G401 (cell line): ENCODE measurements around the gene MFSD2B. TPM values are rescaled to one million over a fixed set of nuclear protein-coding genes. Genes with fewer than 3 reads are reported as not detected.
"Not testable (repeated sequence)": the region's sequence is repeated elsewhere in the genome, so short reads cannot be mapped to it uniquely, and the experiment has no call there.

Experiments used
- DNase-seq: peaks from one replicate; pipeline ENCODE4 v3.0.0-alpha.2; 2015; ENCODE audit warnings: low spot score
- in situ Hi-C: cut with HindIII; loops from 2 replicates; pipeline ENCODE4 v1.10.0; 2016; ENCODE audit warnings: low sequenced_read_pairs, mixed read lengths
- total RNA-seq: library from RNA; depleted of rRNA; stranded (reverse); fragments of >200 nt; shearing (Covaris generic); gene quantifications from 2 replicates; pipeline ENCODE4 v1.2.3, GENCODE V29; 2014; rRNA removed

The MFSD2B gene, protein sequence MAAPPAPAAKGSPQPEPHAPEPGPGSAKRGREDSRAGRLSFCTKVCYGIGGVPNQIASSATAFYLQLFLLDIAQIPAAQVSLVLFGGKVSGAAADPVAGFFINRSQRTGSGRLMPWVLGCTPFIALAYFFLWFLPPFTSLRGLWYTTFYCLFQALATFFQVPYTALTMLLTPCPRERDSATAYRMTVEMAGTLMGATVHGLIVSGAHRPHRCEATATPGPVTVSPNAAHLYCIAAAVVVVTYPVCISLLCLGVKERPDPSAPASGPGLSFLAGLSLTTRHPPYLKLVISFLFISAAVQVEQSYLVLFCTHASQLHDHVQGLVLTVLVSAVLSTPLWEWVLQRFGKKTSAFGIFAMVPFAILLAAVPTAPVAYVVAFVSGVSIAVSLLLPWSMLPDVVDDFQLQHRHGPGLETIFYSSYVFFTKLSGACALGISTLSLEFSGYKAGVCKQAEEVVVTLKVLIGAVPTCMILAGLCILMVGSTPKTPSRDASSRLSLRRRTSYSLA
- 0.14 TPM in 1 of 2 replicates, not detected in the other for total RNA-seq

DNA sequence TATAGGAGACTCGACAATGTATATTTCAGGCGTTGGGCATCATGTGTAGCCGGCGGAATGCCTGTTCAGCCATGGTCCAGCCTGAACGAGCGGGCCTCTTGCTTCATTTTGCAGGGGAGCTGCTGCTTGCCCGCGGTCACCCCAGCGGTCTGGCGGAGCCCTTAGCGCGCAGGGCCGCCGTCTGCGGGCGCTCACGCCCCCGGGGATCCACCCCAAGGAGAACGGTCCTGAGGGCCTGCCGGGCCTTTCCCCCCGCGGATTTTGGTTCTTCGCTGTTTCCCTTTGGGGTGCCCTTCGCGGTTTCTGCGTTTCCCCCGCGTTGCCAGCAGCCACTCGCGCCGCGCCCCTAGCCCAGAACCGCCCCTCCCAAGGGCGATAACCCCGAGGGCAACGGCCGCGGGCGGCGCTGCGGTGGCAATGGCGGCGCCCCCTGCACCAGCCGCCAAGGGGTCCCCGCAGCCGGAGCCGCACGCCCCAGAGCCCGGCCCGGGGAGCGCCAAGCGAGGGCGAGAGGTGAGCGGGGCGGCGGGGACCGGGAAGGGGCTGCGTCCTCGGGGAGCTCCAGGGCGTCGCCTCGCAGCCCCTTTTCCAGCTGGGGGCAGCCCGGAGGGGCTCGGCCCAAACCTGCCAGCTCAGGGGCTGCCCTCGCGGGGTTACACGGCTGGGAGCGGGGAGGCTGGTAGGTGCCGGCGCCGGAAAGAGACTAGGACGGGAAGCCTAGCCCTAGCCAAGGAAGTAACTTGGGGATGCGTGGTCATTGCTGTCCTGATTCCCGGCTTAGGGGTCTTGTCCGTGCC lies at the start of gene MFSD2B:
TSS of gene MFSD2B (plus strand) at position 406 of the 797 bp plus-strand sequence. CDS start at position 418, 12 bp downstream.
- DNase-seq: no peak
- in situ Hi-C loops: no loop called here

DNA sequence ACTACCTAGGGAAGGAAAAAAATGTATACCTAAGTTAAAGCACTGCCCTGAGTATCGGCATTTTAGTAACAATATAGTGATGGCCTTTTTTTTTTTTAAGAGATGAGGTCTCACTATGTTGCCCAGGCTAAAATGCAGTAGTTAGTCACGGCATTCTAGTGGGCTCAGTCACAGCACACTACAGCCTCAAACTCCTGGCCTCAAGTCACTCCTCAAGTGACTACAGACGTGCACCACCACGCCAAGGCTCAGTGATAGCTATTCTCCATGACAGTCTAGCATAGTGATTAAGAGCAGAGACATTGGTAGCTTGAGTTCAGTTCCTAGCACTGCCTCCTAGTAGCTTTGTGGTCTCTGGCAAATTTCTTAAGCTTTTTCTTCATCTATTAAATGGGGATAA lies 42.0 kb upstream of the MFSD2B start:
- in situ Hi-C loops: no loop called here
- DNase-seq: no peak

DNA sequence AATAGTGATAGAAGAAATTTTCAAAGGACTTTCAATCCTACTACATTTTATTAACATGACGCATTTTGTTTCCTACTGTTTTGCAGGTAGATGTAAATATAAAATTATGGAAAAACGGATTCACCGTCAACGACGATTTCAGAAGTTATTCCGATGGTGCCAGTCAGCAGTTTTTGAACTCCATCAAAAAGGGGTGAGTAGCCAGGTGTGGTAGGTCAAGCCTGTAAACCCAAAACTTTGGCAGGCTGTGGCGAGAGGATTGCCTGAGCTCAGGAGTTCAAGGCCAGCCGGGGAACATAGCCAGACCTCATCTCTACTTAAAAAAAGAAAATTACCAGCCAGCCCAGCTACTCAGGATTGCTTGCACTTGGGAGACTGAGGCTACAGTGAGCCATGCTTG lies 33.0 kb upstream of the MFSD2B start:
- no peak for DNase-seq
- in situ Hi-C loops: no loop called here

DNA sequence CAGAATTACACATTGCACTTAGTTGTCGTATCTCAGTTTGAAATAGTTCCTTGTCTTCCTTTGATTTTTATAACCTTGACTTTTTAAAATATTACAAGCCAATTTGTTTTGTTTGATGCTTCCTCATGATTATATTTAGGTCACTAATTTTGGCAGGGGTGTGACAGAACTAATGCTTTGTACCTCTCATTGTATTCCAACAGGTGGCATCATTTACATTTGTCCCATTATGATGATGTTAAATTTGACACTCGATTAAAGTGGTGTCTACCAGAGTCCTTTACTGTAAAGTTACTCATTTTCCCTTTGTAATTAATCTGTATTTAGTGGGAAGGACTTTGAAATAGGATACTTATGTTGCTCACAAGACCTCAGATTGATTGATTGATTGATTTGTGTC lies 21.5 kb upstream of the MFSD2B start:
- DNase-seq: no peak
- in situ Hi-C loops: no loop called here

DNA sequence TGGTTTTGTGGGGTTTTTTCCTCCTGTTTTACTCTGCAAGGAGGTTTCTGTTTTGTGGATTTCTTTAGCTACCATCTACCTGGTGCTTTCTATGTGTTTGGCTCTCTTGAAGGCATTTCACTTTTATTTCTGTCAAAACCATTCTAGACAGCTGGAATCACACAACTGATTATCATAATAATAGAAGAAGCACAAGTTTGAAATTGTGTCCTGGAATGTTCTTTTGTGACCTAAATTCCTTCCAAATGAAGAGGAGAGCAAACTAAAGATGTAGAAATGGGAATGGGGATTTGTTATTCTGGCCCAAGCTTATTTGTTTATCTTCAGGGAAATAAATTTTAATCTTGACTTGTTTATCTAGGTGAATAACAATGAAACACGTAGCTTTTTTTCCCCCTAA lies 17.0 kb upstream of the MFSD2B start:
- peak; percentile 6 for DNase-seq
- in situ Hi-C loops: no loop called here

DNA sequence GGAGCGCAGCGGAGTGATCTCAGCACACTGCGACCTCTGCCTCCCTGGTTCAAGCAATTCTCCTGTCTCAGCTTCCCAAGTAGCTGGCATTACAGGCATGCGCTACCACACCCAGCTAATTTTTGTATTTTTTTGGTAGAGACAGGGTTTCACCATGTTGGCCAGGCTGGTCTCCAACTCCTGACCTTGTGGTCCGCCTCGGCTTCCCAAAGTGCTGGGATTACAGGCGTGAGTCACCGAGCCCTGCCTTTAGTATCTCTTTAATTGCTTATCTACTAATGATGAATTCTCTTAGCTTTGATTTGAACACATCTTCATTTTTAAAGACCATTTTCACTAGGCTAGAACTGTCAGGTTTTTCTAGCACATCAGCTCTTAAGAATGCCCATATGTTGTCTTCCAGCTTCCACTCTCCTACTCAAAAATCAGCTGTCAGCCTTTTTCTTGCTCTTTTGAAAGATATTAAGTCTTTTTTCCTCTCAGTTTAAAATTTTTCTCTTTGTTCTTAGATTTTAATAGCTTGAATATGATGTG lies 16.1 kb upstream of the MFSD2B start:
- in situ Hi-C loops: no loop called here
- no peak for DNase-seq

DNA sequence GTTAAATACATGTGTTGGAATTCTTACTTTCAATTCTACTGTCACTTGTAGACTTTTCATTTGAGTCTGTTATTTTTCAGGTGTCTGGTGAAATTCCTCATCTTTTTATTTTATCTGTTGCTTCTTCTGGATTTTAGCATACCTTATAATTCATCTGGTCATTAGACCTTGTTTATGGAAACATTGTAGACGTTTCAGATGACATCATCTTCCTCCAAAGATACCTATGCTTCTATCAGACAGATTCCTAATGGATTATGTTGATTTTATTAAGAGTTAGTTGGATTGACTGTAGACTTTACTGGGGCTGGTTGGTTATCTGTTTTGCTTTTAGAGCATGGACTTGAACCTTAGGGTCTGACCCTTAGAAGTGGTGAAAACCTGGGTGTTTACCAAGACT lies 15.3 kb upstream of the MFSD2B start:
- in situ Hi-C loops: no loop called here
- DNase-seq: no peak

DNA sequence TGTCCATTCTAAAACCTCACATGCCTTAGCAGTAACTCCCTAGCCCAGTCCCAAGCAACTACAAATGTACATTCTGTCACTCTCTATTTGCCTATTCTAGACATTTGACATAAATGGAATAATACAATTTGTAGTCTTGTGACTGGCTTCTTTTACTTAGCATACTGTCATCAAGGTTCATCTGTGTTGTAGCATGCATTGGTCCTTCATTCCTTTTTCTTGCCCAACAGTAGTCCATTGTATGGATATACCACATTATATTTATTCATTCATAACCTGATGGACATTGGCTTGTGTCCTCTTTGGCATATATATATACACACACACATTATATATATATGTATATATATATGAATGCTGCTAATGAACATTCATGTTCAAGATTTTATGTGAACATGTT lies 2.2 kb upstream of the MFSD2B start:
- in situ Hi-C loops: no loop called here

DNA sequence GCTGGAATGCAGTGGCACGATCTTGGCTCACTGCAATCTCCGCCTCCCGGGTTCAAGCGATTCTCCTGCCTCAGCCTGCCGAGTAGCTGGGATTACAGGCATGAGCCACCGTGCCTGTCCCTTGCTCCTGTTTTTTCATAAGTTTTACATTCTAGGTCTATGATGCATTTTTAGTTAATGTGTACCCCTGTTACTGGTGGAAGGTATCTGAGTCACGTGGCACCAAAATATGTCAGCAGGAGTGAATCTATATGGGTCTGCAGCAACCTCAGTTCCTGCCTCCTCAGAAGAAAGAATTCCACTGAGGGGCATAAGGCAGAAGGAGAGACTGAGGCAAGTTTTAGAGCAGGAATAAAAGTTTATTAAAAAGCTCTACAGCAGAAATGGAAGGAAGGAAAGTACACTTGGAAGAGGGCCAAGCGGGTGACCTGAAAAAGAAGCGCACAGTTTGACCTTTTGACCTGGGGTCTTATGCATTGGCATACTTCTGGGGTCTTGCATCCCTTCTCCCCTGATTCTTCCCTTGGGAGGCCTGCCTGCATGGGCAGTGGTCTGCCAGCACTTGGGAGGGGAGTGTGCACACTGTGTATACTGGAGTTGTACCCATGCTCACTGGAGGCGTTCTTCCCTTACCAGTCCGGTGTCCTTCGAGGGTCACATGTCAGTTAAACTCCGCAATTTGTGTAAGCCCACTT lies 1.1 kb upstream of the MFSD2B start:
- DNase-seq: no peak
- in situ Hi-C loops: no loop called here

More for the DNA sequence above, 2.2 kb upstream of the MFSD2B start:
- DNase-seq: no peak

DNA sequence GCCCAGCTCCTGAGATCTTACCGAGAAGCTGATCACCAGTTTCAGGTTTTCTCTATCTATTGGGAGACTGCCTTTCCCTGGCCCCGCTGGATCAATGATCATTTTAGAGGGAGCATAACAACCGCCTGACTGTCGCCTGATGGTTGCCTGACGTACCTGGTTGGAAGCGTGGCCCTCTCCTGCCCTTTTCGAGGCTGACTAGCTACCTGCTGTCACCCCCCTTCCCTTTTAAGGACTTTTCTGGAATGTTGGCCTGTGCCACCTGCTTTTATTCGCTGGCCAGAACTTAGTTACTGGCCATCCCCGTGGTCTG lies 562 bp upstream of the MFSD2B start:
- in situ Hi-C loops: no loop called here
- DNase-seq: no peak

DNA sequence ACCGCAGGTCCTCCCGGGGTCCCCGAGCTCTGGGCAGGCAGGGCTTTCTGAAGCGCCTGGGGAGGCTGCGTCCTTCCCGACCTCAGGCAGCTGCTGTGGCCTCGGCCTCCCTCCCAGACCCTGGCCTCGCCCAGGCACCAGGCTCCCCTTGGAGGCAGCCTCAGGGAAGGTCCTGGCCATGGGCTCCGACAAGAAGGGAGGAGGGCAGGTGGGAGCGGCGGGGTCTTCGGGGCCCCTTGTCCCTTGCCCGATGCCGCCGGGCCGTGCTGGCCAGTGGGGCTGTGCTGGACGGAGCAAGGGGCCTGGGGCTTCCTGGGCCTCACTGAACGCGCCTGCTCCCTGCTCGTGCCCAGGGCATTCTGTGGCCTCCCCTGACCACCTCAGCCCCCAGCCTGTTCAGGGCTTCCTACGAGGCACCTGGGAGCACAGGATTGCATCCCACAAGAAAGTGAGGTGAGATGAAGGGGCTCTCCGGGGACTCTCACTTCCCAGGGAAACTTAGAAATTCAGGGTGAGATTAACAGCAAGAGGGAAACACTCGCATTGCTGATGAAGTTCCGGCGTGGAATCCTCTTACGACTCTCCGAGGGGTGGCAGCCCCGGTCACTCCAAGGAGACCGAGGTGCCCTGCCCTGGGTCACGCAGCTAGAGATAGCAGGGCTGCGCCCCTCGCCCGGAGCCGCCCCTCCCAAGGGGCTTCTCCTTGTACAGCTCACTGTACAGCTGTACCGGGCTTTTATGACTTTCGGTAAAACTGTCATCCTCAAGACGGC lies 778 bp downstream of the MFSD2B start:
- in situ Hi-C loops: no loop called here
- no peak for DNase-seq

DNA sequence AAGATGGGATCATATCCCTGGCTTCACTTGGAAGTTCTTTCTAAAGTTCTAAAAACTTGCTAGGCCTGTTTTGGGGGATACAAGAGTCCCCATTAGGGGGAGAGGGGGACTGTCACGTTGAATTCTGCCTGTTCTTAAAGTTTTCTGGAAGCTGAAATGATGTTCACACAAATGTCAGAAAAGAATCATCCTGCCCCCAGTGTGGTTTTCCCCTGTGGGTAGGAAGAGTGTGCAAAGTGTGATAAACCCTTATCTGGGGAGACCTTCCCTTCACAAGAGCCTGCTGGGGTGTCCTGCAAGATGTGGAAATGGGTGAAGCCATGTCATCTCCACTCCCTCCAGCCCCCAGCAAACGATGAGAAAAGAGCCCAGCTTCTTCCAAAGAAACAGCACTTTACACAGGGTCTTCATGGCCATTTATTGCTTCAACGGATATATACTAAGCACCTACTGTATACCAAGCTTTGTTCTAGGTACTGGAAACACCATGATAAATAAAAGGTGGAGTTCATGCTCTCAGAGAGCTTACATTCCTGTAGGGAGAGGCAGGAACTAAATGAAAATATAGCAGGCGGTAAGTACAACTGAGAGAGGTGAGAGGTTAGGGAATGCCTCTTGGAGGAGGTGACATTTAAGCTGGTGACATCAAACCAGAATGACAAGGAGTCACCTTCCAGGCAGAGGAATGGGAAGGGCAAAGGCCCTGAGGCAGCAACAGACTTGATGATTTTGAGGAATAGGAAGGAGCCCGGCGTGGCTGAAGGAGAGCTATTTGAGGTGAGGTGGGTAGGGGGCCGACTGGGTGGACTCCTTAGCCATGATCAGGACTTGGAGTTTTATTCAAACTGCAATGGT lies 1.6 kb downstream of the MFSD2B start:
- in situ Hi-C loops: no loop called here
- no peak for DNase-seq

DNA sequence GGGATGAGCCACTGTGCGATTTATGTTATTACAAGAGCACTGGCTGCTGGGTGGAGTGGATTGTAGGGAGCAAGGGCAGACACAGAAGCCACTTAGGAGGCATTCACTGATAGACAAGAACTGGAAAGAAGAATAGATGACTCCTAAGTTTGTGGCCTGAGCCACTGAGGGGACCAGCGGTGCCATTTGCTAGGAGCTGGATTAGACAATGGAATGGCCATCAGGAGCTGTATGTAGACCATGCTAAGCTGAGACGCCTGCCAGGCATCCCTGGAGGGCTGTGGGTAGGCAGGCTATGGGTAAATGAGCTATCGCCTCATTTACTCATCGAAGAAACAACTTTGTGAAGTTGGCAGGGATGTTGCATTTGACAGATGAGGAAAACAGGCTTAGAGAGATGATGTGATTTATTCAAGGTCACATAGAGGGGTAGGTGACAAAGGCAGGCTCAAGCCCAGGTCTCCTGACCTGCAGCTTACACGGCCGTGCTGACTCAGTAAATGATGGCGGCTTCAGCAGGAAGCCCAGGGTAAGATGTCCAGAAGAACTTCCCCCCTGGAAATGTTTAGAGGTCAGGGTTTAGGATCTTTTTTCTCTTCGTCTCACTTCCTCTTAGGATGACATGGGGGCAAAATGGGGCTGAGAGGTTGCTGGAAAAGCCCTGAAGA lies 2.8 kb downstream of the MFSD2B start:
- in situ Hi-C loops: no loop called here
- no peak for DNase-seq

DNA sequence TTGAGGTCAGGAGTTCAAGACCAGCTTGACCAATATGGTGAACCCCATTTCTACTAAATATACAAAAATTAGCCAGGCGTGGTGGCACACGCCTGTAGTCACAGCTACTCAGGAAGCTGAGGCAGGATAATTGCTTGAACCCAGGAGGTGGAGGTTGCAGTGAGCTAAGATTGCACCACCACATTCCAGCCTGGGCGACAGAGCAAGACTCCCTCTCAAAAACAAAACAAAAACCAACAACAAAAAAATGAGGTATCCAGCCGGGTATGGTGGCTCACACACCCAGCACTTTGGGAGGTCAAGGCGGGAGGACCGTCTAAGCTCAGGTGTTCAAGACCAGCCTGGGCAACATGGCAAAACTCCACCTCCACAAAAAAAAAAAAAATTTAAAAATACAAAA lies 5.0 kb downstream of the MFSD2B start:
- DNase-seq, in situ Hi-C loops: not testable (repeated sequence)

DNA sequence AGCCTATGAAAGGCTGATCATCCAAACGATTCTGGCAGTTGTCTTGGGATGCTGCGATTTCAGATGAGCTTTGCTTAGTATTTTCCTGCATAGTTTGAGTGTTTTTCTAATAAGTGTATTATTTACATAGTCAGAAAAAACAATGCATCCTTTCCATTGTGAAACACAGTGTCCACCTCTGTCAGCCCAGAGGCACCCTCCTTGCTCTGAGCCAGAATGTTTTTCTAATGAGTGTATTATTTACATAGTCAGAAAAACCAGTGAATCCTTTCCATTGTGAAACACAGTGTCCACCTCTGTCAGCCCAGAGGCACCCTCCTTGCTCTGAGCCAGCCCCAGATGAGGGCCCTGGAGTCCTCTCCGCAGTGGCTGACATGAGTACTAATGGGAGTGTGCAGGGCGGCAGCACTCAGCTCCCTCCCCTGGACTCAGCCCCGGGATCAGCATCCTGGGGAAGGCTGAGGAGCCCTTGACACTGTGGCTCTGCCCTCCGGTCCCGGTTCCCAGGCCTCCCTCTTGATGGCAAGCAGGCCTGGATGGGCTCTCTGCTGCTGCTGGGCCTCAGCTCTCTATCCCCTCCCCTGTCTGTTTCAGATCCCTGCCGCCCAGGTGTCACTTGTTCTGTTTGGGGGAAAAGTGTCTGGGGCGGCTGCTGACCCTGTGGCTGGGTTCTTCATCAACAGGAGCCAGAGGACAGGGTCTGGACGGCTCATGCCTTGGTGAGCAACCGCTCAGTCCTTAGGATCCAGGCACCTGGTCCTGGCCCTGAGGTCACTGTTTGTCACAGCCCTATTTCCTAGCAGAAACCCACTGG lies 5.9 kb downstream of the MFSD2B start:
- in situ Hi-C loops: no loop called here
- no peak for DNase-seq

DNA sequence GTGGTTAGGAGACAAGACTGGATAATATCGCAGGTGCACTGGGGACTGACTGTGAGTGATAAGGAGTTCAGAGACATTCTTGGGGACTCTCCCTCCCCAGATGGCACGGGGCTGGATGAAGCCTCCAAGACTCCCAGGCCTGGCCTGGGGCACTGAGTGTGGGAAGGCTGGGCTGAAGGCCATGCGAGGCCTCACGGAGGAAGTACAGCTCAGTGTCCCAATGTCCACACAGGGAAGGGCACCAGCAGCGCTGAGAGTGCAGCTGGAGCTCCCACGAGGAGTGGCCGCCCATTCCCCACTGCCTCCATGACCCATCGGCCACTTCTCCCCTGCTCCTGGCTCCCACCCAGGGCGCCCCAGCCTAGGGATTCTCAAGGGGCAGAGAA lies 6.5 kb downstream of the MFSD2B start:
- DNase-seq: no peak
- in situ Hi-C loops: no loop called here
